NB4 (cell line): ENCODE measurements around the gene MPP4.

ENCODE experiments used
- DNase-seq: peaks from one replicate; pipeline ENCODE4 v3.0.0; 2010; ENCODE audit warnings: low read depth
- H3K4me3 ChIP-seq: one replicate; pipeline ENCODE4 v1.5.1; 2011; ENCODE audit warnings: mild to moderate bottlenecking, low read depth, low read length, moderate library complexity
- CTCF ChIP-seq: IDR thresholded peaks from one replicate; pipeline ENCODE4 v1.5.1; 2012; ENCODE audit warnings: low read depth, low read length
- MYC ChIP-seq: IDR thresholded peaks from 2 replicates; pipeline ENCODE4 v1.6.1; 2011; ENCODE audit warnings: low read depth, low read length
- POLR2A ChIP-seq: IDR thresholded peaks from 2 replicates; pipeline ENCODE4 v1.6.1; 2011; ENCODE audit warnings: mild to moderate bottlenecking; ENCODE audit not compliant: insufficient read length; ENCODE audit errors: extremely low read depth
- TF ChIP-seq, protein P1 (sequence below): IDR thresholded peaks from 2 replicates; pipeline ENCODE4 v1.6.1; 2011; ENCODE audit warnings: low read depth, low read length

Gene MPP4

DNA sequence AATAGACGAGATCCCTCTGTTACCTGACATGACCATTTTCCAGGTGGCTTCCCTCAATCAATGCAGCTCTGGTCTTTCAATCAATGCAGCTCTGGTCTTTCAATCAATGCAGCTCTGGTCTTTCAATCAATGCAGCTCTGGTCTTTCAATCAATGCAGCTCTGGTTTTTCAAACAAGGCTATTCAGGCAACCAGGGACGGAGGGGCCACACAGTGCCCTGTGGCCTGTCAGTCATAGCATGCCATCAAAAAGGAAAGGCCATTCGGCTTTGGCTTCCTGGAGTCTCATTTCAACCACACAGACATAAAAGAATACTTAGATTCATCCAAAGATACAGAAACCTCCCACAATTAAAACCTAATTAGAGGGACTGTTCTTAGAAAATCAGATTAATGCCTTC is 13.3 kb downstream of the MPP4 start:
- TF ChIP-seq MYC (no peak), POLR2A (no peak), CTCF (no peak)
- TF ChIP-seq, protein P1, sequence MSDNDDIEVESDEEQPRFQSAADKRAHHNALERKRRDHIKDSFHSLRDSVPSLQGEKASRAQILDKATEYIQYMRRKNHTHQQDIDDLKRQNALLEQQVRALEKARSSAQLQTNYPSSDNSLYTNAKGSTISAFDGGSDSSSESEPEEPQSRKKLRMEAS = no peak
- no peak overlapping the region for H3K4me3 ChIP-seq
- no peak for DNase-seq

- TF ChIP-seq POLR2A (no peak), MYC (no peak), CTCF (peak; percentile 68)
- TF ChIP-seq, protein P1 = no peak
- no peak overlapping the region for H3K4me3 ChIP-seq
- DNase-seq = peak; percentile 33
Measured at GRCh38 chr2:201680743-201681142, 17.7 kb downstream of the MPP4 start.

- TF ChIP-seq MYC = no peak
- TF ChIP-seq, protein P1 = no peak
- no peak for TF ChIP-seq POLR2A
- no peak for TF ChIP-seq CTCF
- H3K4me3 ChIP-seq = no peak overlapping the region
- peak; percentile 34 for DNase-seq
Measured at GRCh38 chr2:201678401-201678800, 20.0 kb downstream of the MPP4 start.

GRCh38 chr2:201675454-201675853 is 23.0 kb downstream of the MPP4 start:
- H3K4me3 ChIP-seq = no peak overlapping the region
- no peak for DNase-seq
- no peak for TF ChIP-seq CTCF
- TF ChIP-seq, protein P1 = no peak
- no peak for TF ChIP-seq MYC
- no peak for TF ChIP-seq POLR2A

- no peak for DNase-seq
- TF ChIP-seq MYC (no peak), CTCF (no peak), POLR2A (no peak)
- TF ChIP-seq, protein P1 = no peak
Measured at GRCh38 chr2:201674794-201675193, 23.6 kb downstream of the MPP4 start.

GRCh38 chr2:201674298-201674697 is 24.1 kb downstream of the MPP4 start:
- no peak for DNase-seq
- TF ChIP-seq, protein P1 = no peak
- TF ChIP-seq CTCF (no peak), MYC (no peak), POLR2A (no peak)
- no peak overlapping the region for H3K4me3 ChIP-seq

More at GRCh38 chr2:201674794-201675193, 23.6 kb downstream of the MPP4 start:
- no peak overlapping the region for H3K4me3 ChIP-seq
